Stimulated activated CD8-positive, alpha-beta memory T cell treated with anti-CD3 and anti-CD28 coated beads, Interleukin-2, amount 100 ng/mL, for 1 hour (primary cell): Measurements from ENCODE around the gene PCED1B.
A peak's percentile ranks its signal among the peaks of the same experiment; 100 is the strongest.
"Not testable (repeated sequence)": the region's sequence is repeated elsewhere in the genome, so short reads cannot be mapped to it uniquely, and the experiment has no call there.

Experiments used
- DNase-seq, 2 donors: peaks; one replicate each; pipeline ENCODE4 v3.0.0-alpha.2; 2020; ENCODE audit warnings: low read depth in 2 of 2

The PCED1B gene

GRCh38 chr12:47079468-47079980, at the start of gene PCED1B, which contains the start of gene AMIGO2:
PCED1B (plus strand) TSS chr12:47079621; CDS start chr12:47235064, 155,443 bp downstream.
AMIGO2 (minus strand) TSS chr12:47079959; CDS start chr12:47079002, 957 bp downstream.
- DNase-seq, result peak; percentile 37 to 53

GRCh38 chr12:47029903-47030302, 49.5 kb upstream of the PCED1B start:
- DNase-seq, result no peak

- DNase-seq, result no peak
These were observed 46.8 kb upstream of the PCED1B start for GRCh38 chr12:47032644-47033043.

- no peak for DNase-seq
These were observed 46.3 kb upstream of the PCED1B start for GRCh38 chr12:47033081-47033480.

- no peak for DNase-seq
These were observed 45.4 kb upstream of the PCED1B start for GRCh38 chr12:47033789-47034555.

- DNase-seq, result no peak
These were observed 44.8 kb upstream of the PCED1B start for GRCh38 chr12:47034661-47035060.

- no peak for DNase-seq
These were observed 43.9 kb upstream of the PCED1B start for GRCh38 chr12:47035484-47035883.

- DNase-seq, result no peak
These were observed 41.1 kb upstream of the PCED1B start for GRCh38 chr12:47038270-47038748.

GRCh38 chr12:47039079-47039478, 40.3 kb upstream of the PCED1B start:
- no peak for DNase-seq

- no peak for DNase-seq
These were observed 39.7 kb upstream of the PCED1B start for GRCh38 chr12:47039756-47040155.

GRCh38 chr12:47041327-47041726, 38.1 kb upstream of the PCED1B start:
- no peak for DNase-seq

- DNase-seq, result no peak
These were observed 30.9 kb upstream of the PCED1B start for GRCh38 chr12:47048541-47048940.

- DNase-seq, result not testable (repeated sequence)
These were observed 28.1 kb upstream of the PCED1B start for GRCh38 chr12:47051291-47051690.

GRCh38 chr12:47052274-47052673, 27.1 kb upstream of the PCED1B start:
- DNase-seq, result no peak

GRCh38 chr12:47053961-47054360, 25.5 kb upstream of the PCED1B start:
- DNase-seq, result no peak

GRCh38 chr12:47054659-47055058, 24.8 kb upstream of the PCED1B start:
- DNase-seq, result no peak

- DNase-seq, result not testable (repeated sequence)
These were observed 23.6 kb upstream of the PCED1B start for GRCh38 chr12:47055856-47056255.

- not testable (repeated sequence) for DNase-seq
These were observed 22.5 kb upstream of the PCED1B start for GRCh38 chr12:47056944-47057343.

GRCh38 chr12:47058640-47059039, 20.8 kb upstream of the PCED1B start:
- not testable (repeated sequence) for DNase-seq

- no peak for DNase-seq
These were observed 13.9 kb upstream of the PCED1B start for GRCh38 chr12:47065546-47065945.

GRCh38 chr12:47066278-47067025, 13.0 kb upstream of the PCED1B start:
- DNase-seq, result no peak

GRCh38 chr12:47067176-47067575, 12.2 kb upstream of the PCED1B start:
- no peak for DNase-seq
